NT2/D1 (cell line): ENCODE measurements around the gene ZCCHC14.

Source experiments
- SUZ12 ChIP-seq: IDR thresholded peaks from 2 replicates; pipeline ENCODE4 v1.6.1; 2011; ENCODE audit not compliant: insufficient read length, insufficient read depth; ENCODE audit errors: extremely low read depth
- YY1 ChIP-seq: IDR thresholded peaks from 2 replicates; pipeline ENCODE4 v1.6.1; 2011; ENCODE audit not compliant: insufficient read length, insufficient read depth
- ZNF274 ChIP-seq: IDR thresholded peaks from 2 replicates; pipeline ENCODE4 v1.6.1; 2011; ENCODE audit warnings: mild to moderate bottlenecking, low read depth, low read length

DNA sequence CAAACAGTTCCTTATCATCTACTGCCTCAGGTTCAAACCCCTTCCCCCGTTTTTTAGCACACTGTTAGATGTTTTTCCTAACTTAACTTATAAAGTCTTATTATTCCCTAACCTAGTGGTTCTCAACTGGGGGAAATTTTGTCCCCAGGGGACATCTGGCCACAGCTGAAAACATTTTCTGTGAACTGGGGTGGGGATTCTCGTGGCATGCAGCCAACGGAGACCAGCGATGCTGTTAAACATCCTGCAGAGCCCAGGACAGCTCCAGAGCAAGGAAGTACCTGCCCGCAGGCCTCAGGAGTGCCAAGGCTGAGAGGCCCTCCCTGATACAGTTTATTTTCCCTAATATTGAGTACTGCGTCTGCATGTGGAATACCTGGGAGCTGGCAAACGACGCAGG is 24.3 kb downstream of the ZCCHC14 start:
- TF ChIP-seq YY1 = no peak
- TF ChIP-seq SUZ12 = no peak
- TF ChIP-seq ZNF274 = no peak
